ENCODE results near the gene FOXL1. TPM values are rescaled to one million over a fixed set of nuclear protein-coding genes. Genes with fewer than 3 reads are reported as not detected.
A peak's percentile ranks its signal among the peaks of the same experiment; 100 is the strongest.

Gene FOXL1
- total and polyA plus RNA-seq, 3 experiments from 2014 or later = not detected

DNA sequence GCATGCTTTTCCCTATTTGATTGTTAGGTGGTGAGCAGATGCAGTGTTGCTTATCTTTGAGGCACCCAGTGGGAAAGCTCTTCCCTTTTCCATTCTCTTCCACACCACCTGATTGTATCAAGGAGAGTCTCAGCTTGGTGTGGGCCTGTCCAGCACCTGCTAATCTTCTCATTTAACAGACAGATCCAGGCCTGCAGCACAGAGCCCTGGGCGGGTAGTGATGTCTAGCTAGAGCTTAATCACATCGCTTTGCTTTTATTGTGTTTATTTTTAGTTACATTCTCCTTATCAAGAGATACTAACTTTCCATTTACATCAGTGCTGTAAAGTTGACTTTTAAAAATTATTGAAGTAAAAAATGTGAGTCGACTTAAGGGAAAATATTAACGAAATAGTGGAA lies 24.2 kb downstream of the FOXL1 start:
- CTCF ChIA-PET = no interaction called here
- Histone ChIP-seq H3K27ac (ENCODE audit: low read depth, low read length) (no peak overlapping the region), H3K4me3 (ENCODE audit: low read length) (no peak overlapping the region), H3K27me3 (ENCODE audit: insufficient read depth, low read length, poor library complexity, severe bottlenecking) (no peaks in the 10 kb centered on the region), H3K9me3 (ENCODE audit: low read length) (no peaks in the 10 kb centered on the region), H3K36me3 (ENCODE audit: insufficient read depth, low read length) (no peaks in the 10 kb centered on the region), H3K4me1 (ENCODE audit: insufficient read depth, low read length) (peaks cover 4% of the 10 kb centered on the region)
- Mint-ChIP-seq H3K4me1 (peaks cover 7 to 12% (median 12%) of the 10 kb centered on the region in 3 donors), H3K27ac (no peak overlapping the region), H3K4me3 (peak overlapping the region in 2 of 7 donors; percentile 12 to 68), H3K27me3 (peaks cover 22 to 38% of the 10 kb centered on the region in 2 donors), H3K9me3 (peaks cover 0 to 3% (median 0%) of the 10 kb centered on the region in 5 donors), H3K36me3 (no peaks in the 10 kb centered on the region)
- POLR2A ChIA-PET = no interaction called here
- no peak for DNase-seq

DNA sequence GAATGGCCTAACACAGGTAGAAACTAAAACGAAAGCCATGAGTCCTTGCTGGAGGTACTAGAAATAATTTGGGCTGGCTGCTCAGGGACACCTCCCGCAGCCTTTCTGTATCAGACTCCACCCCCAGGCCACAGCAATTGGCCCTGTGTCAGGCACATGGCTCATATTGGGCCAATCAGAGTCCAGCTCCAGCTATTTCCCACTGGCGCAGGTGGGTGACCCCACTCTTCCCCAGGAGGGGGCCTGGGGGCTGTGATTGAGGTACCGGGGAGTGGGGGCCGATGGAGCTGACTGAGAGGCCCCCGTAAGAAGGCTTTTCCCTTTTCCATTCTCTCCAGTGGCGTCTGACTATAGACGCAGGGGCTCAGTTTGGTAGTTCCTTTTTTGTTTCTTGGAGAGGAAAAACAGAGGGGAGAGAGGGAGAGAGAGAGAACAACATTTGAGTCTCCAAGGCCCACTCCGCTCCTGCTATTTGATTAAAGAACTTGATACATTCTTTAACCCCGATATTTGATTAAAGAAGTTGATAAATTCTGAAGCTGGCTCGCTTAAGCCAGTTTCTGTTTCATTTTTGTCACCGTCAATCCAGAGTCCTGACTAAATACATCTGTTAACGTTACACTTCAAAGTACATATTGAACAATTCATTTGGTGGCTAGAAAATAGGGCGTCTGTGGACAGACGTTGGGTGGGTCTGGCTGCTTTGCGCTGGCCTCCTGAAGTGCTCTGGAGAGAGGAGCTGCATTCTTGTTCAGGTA lies 26.3 kb downstream of the FOXL1 start:
- Histone ChIP-seq H3K4me3 (ENCODE audit: low read length) (peak overlapping the region; percentile 88), H3K4me1 (ENCODE audit: insufficient read depth, low read length) (peaks cover 4% of the 10 kb centered on the region)
- POLR2A ChIA-PET = no interaction called here

DNA sequence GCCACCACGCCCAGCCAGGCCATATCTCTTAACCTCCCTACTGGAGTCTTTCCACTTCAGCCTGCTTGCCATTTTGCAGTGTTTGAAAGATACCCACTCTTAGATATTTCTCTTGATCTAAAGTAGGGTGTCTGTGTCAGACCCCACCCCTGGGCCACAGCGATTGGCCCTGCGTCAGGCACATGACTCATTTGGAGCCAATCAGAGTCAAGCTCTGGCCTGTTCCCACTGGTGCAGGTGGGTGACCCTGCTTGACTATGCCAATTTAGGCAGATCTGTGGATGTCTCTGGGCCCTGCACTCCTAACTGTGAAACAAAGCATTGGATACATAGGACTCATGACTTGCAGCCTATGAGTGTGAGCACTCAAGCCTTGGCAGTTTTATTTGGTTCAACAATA lies 27.6 kb downstream of the FOXL1 start:
- Mint-ChIP-seq H3K4me1 (peaks cover 7 to 12% (median 12%) of the 10 kb centered on the region in 3 donors), H3K9me3 (peaks cover 0 to 3% (median 0%) of the 10 kb centered on the region in 5 donors), H3K27me3 (peaks cover 14 to 31% of the 10 kb centered on the region in 2 donors), H3K27ac (peak overlapping the region in 1 of 8 donors; percentile 84), H3K36me3 (no peaks in the 10 kb centered on the region), H3K4me3 (peak overlapping the region in 5 of 7 donors; percentile 30 to 74 (median 41))
- Histone ChIP-seq H3K36me3 (ENCODE audit: insufficient read depth, low read length) (no peaks in the 10 kb centered on the region), H3K9me3 (ENCODE audit: low read length) (no peaks in the 10 kb centered on the region), H3K4me3 (ENCODE audit: low read length) (no peak overlapping the region), H3K27me3 (ENCODE audit: insufficient read depth, low read length, poor library complexity, severe bottlenecking) (no peaks in the 10 kb centered on the region), H3K4me1 (ENCODE audit: insufficient read depth, low read length) (peaks cover 4% of the 10 kb centered on the region), H3K27ac (ENCODE audit: low read depth, low read length) (no peak overlapping the region)
- ChIA-PET POLR2A (no interaction called here), CTCF (no interaction called here)
- no peak for DNase-seq

More for the DNA sequence above, 26.3 kb downstream of the FOXL1 start:
- peak overlapping the region; percentile 35 for H3K27ac ChIP-seq (ENCODE audit: low read depth, low read length)
- peaks cover 0 to 3% (median 0%) of the 10 kb centered on the region in 5 donors for H3K9me3 Mint-ChIP-seq
- CTCF ChIA-PET = no interaction called here
- no peaks in the 10 kb centered on the region for H3K27me3 ChIP-seq (ENCODE audit: insufficient read depth, low read length, poor library complexity, severe bottlenecking)
- peaks cover 18 to 34% of the 10 kb centered on the region in 2 donors for H3K27me3 Mint-ChIP-seq
- no peaks in the 10 kb centered on the region for H3K36me3 ChIP-seq (ENCODE audit: insufficient read depth, low read length)
- no peaks in the 10 kb centered on the region for H3K36me3 Mint-ChIP-seq
- H3K4me1 Mint-ChIP-seq = peaks cover 7 to 12% (median 12%) of the 10 kb centered on the region in 3 donors
- H3K9me3 ChIP-seq (ENCODE audit: low read length) = no peaks in the 10 kb centered on the region
- H3K27ac Mint-ChIP-seq = peak overlapping the region in 6 of 8 donors; percentile 31 to 81 (median 78)
- peak overlapping the region; percentile 74 to 91 (median 85) for H3K4me3 Mint-ChIP-seq
- DNase-seq = peak; percentile 25 to 61 (median 40)

DNA sequence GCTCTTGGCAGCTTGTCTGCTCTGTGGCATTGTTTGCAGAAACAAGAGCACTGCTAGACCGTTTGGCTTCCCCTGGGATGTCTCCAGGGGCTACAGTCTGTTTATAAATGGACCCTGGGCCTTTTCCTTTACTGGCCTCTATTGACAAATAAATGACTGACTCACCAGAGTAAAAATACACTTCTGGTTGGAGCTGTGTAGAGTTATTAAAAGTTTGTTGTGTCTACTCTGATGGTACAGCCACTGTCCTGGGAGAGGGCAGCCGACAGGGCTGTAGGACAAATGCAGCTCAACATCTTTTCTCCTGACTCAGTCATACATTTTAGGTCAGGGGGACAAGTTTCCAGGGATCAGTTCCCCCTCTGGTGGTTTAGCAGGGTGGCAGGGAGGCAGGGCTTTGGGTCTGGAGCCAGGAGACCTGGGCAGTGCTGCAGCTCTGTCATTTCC lies 30.0 kb downstream of the FOXL1 start:
- ChIA-PET CTCF (no interaction called here), POLR2A (no interaction called here)
- DNase-seq = no peak
- no peaks in the 10 kb centered on the region for H3K36me3 Mint-ChIP-seq
- H3K4me1 Mint-ChIP-seq = peaks cover 7 to 12% (median 12%) of the 10 kb centered on the region in 3 donors
- Histone ChIP-seq H3K36me3 (ENCODE audit: insufficient read depth, low read length) (no peaks in the 10 kb centered on the region), H3K27ac (ENCODE audit: low read depth, low read length) (no peak overlapping the region), H3K9me3 (ENCODE audit: low read length) (no peaks in the 10 kb centered on the region), H3K27me3 (ENCODE audit: insufficient read depth, low read length, poor library complexity, severe bottlenecking) (no peaks in the 10 kb centered on the region), H3K4me3 (ENCODE audit: low read length) (no peak overlapping the region), H3K4me1 (ENCODE audit: insufficient read depth, low read length) (peaks cover 4% of the 10 kb centered on the region)
- no peak overlapping the region for H3K27ac Mint-ChIP-seq
- H3K9me3 Mint-ChIP-seq = peaks cover 0 to 3% (median 0%) of the 10 kb centered on the region in 5 donors
- H3K4me3 Mint-ChIP-seq = no peak overlapping the region
- H3K27me3 Mint-ChIP-seq = peaks cover 11 to 31% of the 10 kb centered on the region in 2 donors

DNA sequence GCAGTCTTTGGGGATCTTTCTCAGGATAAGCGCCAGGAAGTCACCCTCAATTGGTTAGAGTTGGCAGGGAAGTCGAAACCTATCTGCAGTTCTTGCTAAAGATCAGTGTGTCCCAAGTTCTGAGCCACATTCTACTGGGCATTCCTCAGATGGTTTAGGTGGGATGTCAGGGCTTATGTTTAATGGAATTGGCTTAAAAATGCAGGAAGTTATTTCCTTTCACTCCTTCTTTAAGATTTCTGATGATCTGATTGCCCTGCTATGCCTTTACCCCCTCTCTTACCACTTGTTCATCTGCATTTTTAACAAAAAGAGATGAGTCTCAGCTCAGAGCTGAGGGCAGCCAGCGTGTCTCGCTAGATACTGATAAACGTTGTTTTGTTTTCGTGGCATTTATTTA lies 30.8 kb downstream of the FOXL1 start:
- Mint-ChIP-seq H3K27me3 (peaks cover 10 to 29% of the 10 kb centered on the region in 2 donors), H3K36me3 (no peaks in the 10 kb centered on the region), H3K4me1 (peaks cover 7 to 12% (median 12%) of the 10 kb centered on the region in 3 donors), H3K27ac (no peak overlapping the region), H3K9me3 (peaks cover 0 to 3% (median 0%) of the 10 kb centered on the region in 5 donors), H3K4me3 (no peak overlapping the region)
- Histone ChIP-seq H3K9me3 (ENCODE audit: low read length) (no peaks in the 10 kb centered on the region), H3K27ac (ENCODE audit: low read depth, low read length) (no peak overlapping the region), H3K36me3 (ENCODE audit: insufficient read depth, low read length) (no peaks in the 10 kb centered on the region), H3K27me3 (ENCODE audit: insufficient read depth, low read length, poor library complexity, severe bottlenecking) (no peaks in the 10 kb centered on the region), H3K4me3 (ENCODE audit: low read length) (no peak overlapping the region), H3K4me1 (ENCODE audit: insufficient read depth, low read length) (peaks cover 4% of the 10 kb centered on the region)
- no peak for DNase-seq
- CTCF ChIA-PET = no interaction called here
- POLR2A ChIA-PET = no interaction called here

DNA sequence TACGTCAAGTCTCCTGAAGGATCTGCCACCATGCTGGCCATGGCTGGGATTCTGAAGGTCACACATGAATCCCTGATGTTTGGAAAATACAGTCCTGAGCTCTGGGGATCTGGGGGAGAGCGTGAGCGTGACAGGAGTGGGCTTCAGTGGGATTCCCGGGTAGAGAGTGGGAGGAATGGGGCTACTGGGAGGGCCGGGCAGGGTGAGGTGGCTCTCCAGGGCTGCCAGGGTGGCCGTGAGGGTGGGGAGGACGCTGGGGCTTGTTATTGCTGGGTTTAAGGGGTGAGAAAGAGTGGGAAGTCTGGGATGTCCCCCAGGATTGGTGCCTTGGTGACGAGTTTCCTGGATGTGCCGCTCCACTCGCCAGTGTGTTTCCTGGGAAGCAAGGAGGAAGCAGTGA lies 31.3 kb downstream of the FOXL1 start:
- no peak overlapping the region for H3K27ac Mint-ChIP-seq
- Histone ChIP-seq H3K4me3 (ENCODE audit: low read length) (no peak overlapping the region), H3K4me1 (ENCODE audit: insufficient read depth, low read length) (peaks cover 4% of the 10 kb centered on the region), H3K36me3 (ENCODE audit: insufficient read depth, low read length) (no peaks in the 10 kb centered on the region), H3K27me3 (ENCODE audit: insufficient read depth, low read length, poor library complexity, severe bottlenecking) (no peaks in the 10 kb centered on the region), H3K27ac (ENCODE audit: low read depth, low read length) (no peak overlapping the region), H3K9me3 (ENCODE audit: low read length) (no peaks in the 10 kb centered on the region)
- ChIA-PET CTCF (no interaction called here), POLR2A (no interaction called here)
- H3K4me3 Mint-ChIP-seq = no peak overlapping the region
- no peaks in the 10 kb centered on the region for H3K36me3 Mint-ChIP-seq
- peaks cover 0 to 3% (median 0%) of the 10 kb centered on the region in 5 donors for H3K9me3 Mint-ChIP-seq
- H3K27me3 Mint-ChIP-seq = peaks cover 8 to 26% of the 10 kb centered on the region in 2 donors
- peaks cover 5 to 7% (median 7%) of the 10 kb centered on the region in 3 donors for H3K4me1 Mint-ChIP-seq
- no peak for DNase-seq

DNA sequence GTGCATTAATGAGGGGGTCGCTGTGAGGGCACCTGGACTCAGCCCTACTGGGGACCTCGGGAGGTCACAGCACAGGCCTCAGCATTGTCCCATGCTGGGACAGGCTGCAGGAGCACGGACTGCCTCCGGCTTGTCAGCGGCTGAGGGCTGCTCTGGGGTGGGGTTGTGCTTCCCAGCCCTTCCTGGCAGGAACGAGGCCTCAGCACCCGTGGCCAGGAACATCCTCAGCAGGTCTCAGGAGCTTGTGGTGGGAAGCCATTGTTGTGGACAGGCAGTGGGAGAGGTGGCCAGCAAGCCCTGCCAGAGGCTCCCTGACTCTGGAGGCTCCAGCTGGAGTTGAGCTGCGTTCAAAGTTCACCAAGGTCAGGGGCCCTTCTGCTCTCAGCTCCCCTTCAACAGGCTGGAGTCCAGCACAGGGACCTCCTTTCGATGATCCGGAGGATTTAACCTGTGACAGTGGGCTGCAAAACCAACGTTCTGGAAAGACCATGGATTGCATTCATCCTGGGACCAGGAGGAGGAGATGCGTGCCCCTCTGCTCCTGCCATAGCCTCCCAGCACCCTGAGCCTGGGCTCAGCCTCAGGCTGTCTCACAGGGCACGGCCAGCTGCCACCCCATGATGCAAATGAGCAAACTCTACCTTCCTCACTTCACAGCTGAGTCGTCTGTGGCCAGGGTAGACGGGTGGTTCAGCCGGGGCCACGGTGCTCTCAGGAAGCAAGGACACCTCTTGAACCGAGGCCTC lies 32.6 kb downstream of the FOXL1 start:
- H3K4me3 ChIP-seq (ENCODE audit: low read length) = no peak overlapping the region
- no peak for DNase-seq
- peaks cover 0 to 3% (median 0%) of the 10 kb centered on the region in 5 donors for H3K9me3 Mint-ChIP-seq
- H3K4me1 ChIP-seq (ENCODE audit: insufficient read depth, low read length) = no peaks in the 10 kb centered on the region
- POLR2A ChIA-PET = no interaction called here
- H3K4me1 Mint-ChIP-seq = no peaks in the 10 kb centered on the region
- H3K27ac ChIP-seq (ENCODE audit: low read depth, low read length) = no peak overlapping the region
- H3K4me3 Mint-ChIP-seq = no peak overlapping the region
- CTCF ChIA-PET = no interaction called here
- H3K36me3 ChIP-seq (ENCODE audit: insufficient read depth, low read length) = no peaks in the 10 kb centered on the region
- H3K27ac Mint-ChIP-seq = no peak overlapping the region
- H3K9me3 ChIP-seq (ENCODE audit: low read length) = no peaks in the 10 kb centered on the region
- no peaks in the 10 kb centered on the region for H3K27me3 ChIP-seq (ENCODE audit: insufficient read depth, low read length, poor library complexity, severe bottlenecking)
- no peaks in the 10 kb centered on the region for H3K36me3 Mint-ChIP-seq
- H3K27me3 Mint-ChIP-seq = peaks cover 8 to 29% of the 10 kb centered on the region in 2 donors

DNA sequence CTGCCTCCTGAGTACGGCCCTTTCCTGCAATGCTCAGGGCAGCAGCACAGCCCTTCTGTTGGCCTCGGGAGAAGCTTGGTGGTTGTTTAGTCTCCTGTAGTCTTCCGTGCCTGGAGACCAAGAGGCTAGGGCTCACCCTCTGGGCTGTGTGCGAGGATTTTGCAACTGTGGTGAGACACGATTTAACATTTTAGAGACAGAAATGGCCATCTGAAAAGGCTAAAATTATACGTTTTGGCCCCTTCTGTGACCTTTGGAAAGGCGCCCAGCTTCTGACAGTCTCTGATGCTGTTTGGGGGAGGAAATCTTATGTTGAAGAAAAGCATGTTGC lies 33.1 kb downstream of the FOXL1 start:
- H3K4me1 Mint-ChIP-seq = no peaks in the 10 kb centered on the region
- ChIA-PET POLR2A (no interaction called here), CTCF (no interaction called here)
- no peaks in the 10 kb centered on the region for H3K27me3 ChIP-seq (ENCODE audit: insufficient read depth, low read length, poor library complexity, severe bottlenecking)
- DNase-seq = no peak
- H3K9me3 ChIP-seq (ENCODE audit: low read length) = no peaks in the 10 kb centered on the region
- peaks cover 0 to 3% (median 0%) of the 10 kb centered on the region in 5 donors for H3K9me3 Mint-ChIP-seq
- no peak overlapping the region for H3K4me3 ChIP-seq (ENCODE audit: low read length)
- no peak overlapping the region for H3K4me3 Mint-ChIP-seq
- H3K36me3 ChIP-seq (ENCODE audit: insufficient read depth, low read length) = no peaks in the 10 kb centered on the region
- no peak overlapping the region for H3K27ac Mint-ChIP-seq
- no peaks in the 10 kb centered on the region for H3K4me1 ChIP-seq (ENCODE audit: insufficient read depth, low read length)
- peaks cover 3 to 29% of the 10 kb centered on the region in 2 donors for H3K27me3 Mint-ChIP-seq
- no peak overlapping the region for H3K27ac ChIP-seq (ENCODE audit: low read depth, low read length)
- no peaks in the 10 kb centered on the region for H3K36me3 Mint-ChIP-seq
